ENCODE data around the gene DDX10.

GRCh38 chr11:108985236-108985944 lies 320.5 kb downstream of the DDX10 start:
- TF ChIP-seq CTCF (IDR thresholded peaks at IDR 0.05) (no peak), POLR2A (IDR thresholded peaks at IDR 0.05) (no peak), POLR2AphosphoS5 (IDR thresholded peaks at IDR 0.05) (no peak)
